Psoas muscle (tissue), 8 donors: Measurements from ENCODE around the gene BCAS1. TPM values are rescaled to one million over a fixed set of nuclear protein-coding genes. Genes with fewer than 3 reads are reported as not detected.

Experiments
- ATAC-seq, 4 donors: fragments of 200-7000 bp; cut with Tn5 transposase; one replicate each; pipeline ENCODE4 v1.9.1; 2020; ENCODE audit warnings: moderate library complexity in 3 of 4, mild to moderate bottlenecking in 2 of 4
- DNase-seq, 2 donors: peaks; one replicate each; pipeline ENCODE4 v3.0.0-alpha.2; 2020
- H3K27ac ChIP-seq: fragments of 200-600 bp; one replicate; pipeline ENCODE4 v1.8.0; 2022
- H3K27me3 ChIP-seq, 3 donors: fragments of 200-600 bp in 1 of 3; one replicate each; pipeline versions ENCODE4 v1.6.1 to v1.8.0; 2013 to 2022; ENCODE audit warnings: low read length in 2 of 3, mild to moderate bottlenecking in 2 of 3, moderate library complexity in 1 of 3; ENCODE audit not compliant: insufficient read depth in 3 of 3
- H3K36me3 ChIP-seq, 2 donors: fragments of 200-600 bp in 1 of 2; one replicate each; pipeline versions ENCODE4 v1.6.1 to v1.8.0; 2013 to 2022; ENCODE audit warnings: low read depth in 1 of 2, mild to moderate bottlenecking in 1 of 2, moderate library complexity in 1 of 2; ENCODE audit not compliant: insufficient read depth in 1 of 2
- H3K4me1 ChIP-seq: fragments of 200-600 bp; one replicate; pipeline ENCODE4 v1.8.0; 2022
- H3K4me3 ChIP-seq: fragments of 200-600 bp; one replicate; pipeline ENCODE4 v1.8.0; 2022; ENCODE audit warnings: mild to moderate bottlenecking
- H3K9me3 ChIP-seq: fragments of 200-600 bp; one replicate; pipeline ENCODE4 v1.8.0; 2022
- WGBS, 3 donors: extraction: QIAGEN DNeasy Blood & Tissue Kit; methylation state at CpG; one replicate each; pipeline versions ENCODE4 v1.1.6 to v1.1.7; 2013; 5-methylcytosine and 5-hydroxymethylcytosine counted together
- intact Hi-C, 2 donors: fragments of 100-400 bp; cut with DNase I; formaldehyde crosslinking; loops; one replicate each; pipeline versions ENCODE4 v1.11.0 to v1.14.2; 2022
- polyA plus RNA-seq, 3 donors: library from polyadenylated mRNA; stranded (reverse); fragments of 200-250 nt; gene quantifications; one replicate each; pipeline ENCODE4 v1.2.3, GENCODE V29; 2013
- total RNA-seq, 4 donors: library from RNA; stranded (reverse); fragmentation: NEBNext Ultra II Directional in 2 of 4; extraction: Animal tissue kit (Norgen Biotek cat#: 25700) in 2 of 4; gene quantifications; one replicate each; pipeline versions ENCODE4 v1.2.1 to v1.2.4, GENCODE V29; 2021 to 2023
- TF ChIP-seq, protein P1 (sequence below): fragments of 200-600 bp; IDR thresholded peaks from one replicate; pipeline ENCODE4 v1.8.0; 2022; ENCODE audit warnings: antibody characterized with exemption
- donor health status: healthy with polysubstance abuse.
- donor health status: DM: no; HTN: no; CAD: no; lungs with moderate emphysema.
- donor health status: Bipolar disorder and iron deficiency.
- donor health status: healthy.
- donor health status: DM: yes; HTN: yes; CAD: no.
- donor health status: DM: no; HTN: no; CAD: no.
- donor health status: DM: no; HTN: no; CAD: no.
- donor health status: DM: yes; HTN: yes; CAD: no.

BCAS1 gene
- total and polyA plus RNA-seq, 7 donors: 0.01 to 0.26 (median 0.16) TPM; not detected in 2

DNA sequence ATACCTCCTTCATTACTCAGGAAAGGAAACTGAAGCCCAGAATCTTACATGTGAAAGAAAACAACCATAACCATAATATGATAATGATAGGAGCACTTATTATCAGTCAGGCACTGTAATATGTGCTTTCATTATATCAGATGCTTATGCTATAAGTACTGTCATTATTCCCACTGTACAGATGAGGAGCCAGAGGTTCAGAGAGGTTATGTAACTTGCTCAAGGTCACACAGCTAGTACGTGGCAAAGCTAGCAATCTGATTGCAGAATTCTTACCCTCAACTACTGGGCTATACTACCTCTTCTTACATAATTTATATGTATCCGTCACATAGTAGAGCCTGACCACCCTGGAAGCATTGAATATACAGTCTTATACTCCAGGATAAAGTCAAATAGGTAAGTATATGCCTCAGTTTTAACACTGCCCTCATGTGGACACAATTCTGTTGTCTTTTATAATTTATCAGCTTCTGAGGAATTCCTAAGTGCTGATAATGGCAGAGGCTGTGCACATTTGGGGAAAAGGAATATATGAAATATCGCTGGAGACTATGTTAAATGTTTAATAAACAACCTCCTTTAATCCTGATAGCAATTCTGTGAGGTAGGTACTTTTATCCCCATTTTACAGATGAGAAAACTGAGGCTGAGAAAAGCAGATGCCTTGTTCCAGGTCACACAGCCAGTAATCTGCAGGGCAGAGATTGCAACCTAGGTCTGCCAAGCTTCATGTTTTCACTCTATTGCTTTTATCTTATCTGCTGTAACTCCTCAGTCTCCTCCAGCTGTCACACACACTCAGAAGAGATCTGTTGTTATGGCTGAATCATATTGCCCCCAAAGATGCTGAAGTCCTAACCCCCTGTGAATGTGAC lies 13.4 kb downstream of the BCAS1 start:
- H3K27ac ChIP-seq: no peak overlapping the region
- H3K27me3 ChIP-seq: no peaks in the 10 kb centered on the region
- DNase-seq: no peak
- no peaks in the 10 kb centered on the region for H3K9me3 ChIP-seq
- no peaks in the 10 kb centered on the region for H3K36me3 ChIP-seq
- H3K4me1 ChIP-seq: no peaks in the 10 kb centered on the region
- WGBS, 3 donors: 94 to 96% (median 95%) methylated on average over 3 of the region's 3 CpGs
- intact Hi-C loops: no loop called here
- TF ChIP-seq, protein P1, sequence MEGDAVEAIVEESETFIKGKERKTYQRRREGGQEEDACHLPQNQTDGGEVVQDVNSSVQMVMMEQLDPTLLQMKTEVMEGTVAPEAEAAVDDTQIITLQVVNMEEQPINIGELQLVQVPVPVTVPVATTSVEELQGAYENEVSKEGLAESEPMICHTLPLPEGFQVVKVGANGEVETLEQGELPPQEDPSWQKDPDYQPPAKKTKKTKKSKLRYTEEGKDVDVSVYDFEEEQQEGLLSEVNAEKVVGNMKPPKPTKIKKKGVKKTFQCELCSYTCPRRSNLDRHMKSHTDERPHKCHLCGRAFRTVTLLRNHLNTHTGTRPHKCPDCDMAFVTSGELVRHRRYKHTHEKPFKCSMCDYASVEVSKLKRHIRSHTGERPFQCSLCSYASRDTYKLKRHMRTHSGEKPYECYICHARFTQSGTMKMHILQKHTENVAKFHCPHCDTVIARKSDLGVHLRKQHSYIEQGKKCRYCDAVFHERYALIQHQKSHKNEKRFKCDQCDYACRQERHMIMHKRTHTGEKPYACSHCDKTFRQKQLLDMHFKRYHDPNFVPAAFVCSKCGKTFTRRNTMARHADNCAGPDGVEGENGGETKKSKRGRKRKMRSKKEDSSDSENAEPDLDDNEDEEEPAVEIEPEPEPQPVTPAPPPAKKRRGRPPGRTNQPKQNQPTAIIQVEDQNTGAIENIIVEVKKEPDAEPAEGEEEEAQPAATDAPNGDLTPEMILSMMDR: no peak
- H3K4me3 ChIP-seq: no peak overlapping the region
- no peak for ATAC-seq

DNA sequence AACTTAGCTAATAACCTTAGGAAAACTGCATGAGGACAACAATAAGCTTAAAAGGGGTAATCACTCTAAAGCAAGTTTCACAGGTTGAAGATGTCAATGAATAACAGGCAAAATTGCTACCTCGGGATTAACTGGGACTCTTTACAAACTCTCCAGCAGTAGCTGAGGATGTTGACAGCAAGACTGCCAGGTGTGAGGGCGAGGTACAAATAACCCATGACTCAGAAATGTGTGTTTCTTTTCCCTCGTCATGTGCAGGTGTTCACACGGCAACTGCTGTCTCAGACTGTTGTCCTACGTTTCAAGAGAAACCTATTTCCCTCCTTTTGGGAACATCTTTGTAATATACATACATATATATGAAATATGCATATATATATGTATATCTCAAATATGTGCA lies 15.9 kb downstream of the BCAS1 start:
- H3K4me3 ChIP-seq: no peak overlapping the region
- TF ChIP-seq, protein P1: no peak
- no peaks in the 10 kb centered on the region for H3K27me3 ChIP-seq
- no peak overlapping the region for H3K27ac ChIP-seq
- no peaks in the 10 kb centered on the region for H3K9me3 ChIP-seq
- intact Hi-C loops: no loop called here
- no peak for DNase-seq
- no peaks in the 10 kb centered on the region for H3K36me3 ChIP-seq
- H3K4me1 ChIP-seq: no peaks in the 10 kb centered on the region
- 76 to 86% (median 78%) methylated on average over 5 of the region's 5 CpGs for WGBS, 3 donors
- ATAC-seq: no peak

DNA sequence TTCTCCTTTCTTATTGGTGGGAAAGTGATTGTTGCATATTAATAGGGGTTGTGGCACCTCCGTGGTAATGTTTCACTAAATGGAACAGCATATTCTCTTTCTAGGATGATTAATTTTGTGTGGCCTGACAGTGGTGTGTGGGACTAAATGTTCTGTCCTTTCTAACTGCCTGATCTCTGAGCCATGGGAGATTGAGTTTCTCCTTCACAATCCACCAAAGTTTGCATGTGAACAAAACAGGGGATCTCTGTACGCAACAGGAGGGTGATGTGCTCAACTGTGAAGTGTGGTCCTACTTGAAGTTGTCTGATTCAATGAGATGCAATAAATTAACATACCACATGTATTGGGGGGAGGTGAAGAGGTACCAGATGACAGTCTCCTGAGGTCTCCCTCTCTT lies 19.3 kb downstream of the BCAS1 start:
- intact Hi-C loops: no loop called here

DNA sequence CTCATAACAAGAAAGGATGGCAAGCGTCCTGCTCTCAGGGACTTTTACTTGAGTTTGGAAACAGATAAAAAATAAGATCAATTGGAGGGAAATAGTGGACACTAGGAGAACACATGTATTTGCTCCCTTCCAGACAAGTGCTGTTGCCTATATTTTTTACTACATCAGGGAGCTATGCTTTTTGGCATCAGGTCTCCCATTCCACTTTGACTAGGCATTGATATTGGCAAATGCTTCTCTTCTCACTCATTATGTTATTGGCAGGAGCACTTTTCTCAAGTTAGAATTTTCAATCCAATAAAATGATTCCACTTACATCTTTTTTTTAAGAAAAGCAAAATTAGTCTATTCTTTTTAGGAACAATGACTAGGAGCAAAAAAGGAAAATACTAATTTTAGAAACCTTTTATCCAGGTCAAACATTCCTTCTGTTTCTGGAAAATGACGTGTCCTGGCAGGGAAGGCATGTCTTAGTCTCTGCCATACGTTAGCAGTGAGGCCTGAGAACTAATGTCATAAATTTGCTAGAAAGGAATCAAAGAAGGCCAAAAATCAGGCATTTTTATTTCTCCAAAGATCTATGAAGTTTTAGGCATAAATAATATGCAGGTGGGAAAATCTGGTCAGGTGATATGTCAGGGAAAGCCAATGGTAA lies 21.4 kb downstream of the BCAS1 start:
- 58 to 70% (median 64%) methylated on average over 3 of the region's 3 CpGs for WGBS, 3 donors
- Histone ChIP-seq H3K4me1 (no peaks in the 10 kb centered on the region), H3K9me3 (peaks cover 10% of the 10 kb centered on the region), H3K27me3 (no peaks in the 10 kb centered on the region), H3K27ac (no peak overlapping the region), H3K4me3 (no peak overlapping the region), H3K36me3 (no peaks in the 10 kb centered on the region)
- DNase-seq (no peak), ATAC-seq (no peak)
- TF ChIP-seq, protein P1: no peak
- intact Hi-C loops: no loop called here

More for the DNA sequence above, 19.3 kb downstream of the BCAS1 start:
- ATAC-seq (no peak), DNase-seq (no peak)
- 68 to 72% (median 71%) methylated on average over 2 of the region's 2 CpGs for WGBS, 3 donors
- Histone ChIP-seq H3K36me3 (no peaks in the 10 kb centered on the region), H3K27me3 (no peaks in the 10 kb centered on the region), H3K27ac (no peak overlapping the region), H3K9me3 (peaks cover 3% of the 10 kb centered on the region), H3K4me3 (no peak overlapping the region), H3K4me1 (no peaks in the 10 kb centered on the region)
- TF ChIP-seq, protein P1: no peak
